Skin of body (tissue), 2 donors: ENCODE data around the gene GPR146. TPM values are rescaled to one million over a fixed set of nuclear protein-coding genes. Genes with fewer than 3 reads are reported as not detected.

ENCODE experiments used
- DNase-seq: peaks from one replicate; lab custom pipeline; 2025; lab: John Stamatoyannopoulos, UW
- total RNA-seq: library from RNA; depleted of rRNA; stranded (reverse); fragments of >200 nt; gene quantifications from one replicate; pipeline ENCODE4 v1.2.3, GENCODE V29; 2014

GPR146 gene
- total RNA-seq, 1 donor from 2014 or later = 9.3 TPM

- DNase-seq = no peak
Measured at GRCh38 chr7:1056785-1057410, 12.6 kb downstream of the GPR146 start.

- DNase-seq = no peak
Measured at GRCh38 chr7:1057416-1058291, 13.3 kb downstream of the GPR146 start.

GRCh38 chr7:1058311-1058710 is 14.0 kb downstream of the GPR146 start:
- no peak for DNase-seq

DNA sequence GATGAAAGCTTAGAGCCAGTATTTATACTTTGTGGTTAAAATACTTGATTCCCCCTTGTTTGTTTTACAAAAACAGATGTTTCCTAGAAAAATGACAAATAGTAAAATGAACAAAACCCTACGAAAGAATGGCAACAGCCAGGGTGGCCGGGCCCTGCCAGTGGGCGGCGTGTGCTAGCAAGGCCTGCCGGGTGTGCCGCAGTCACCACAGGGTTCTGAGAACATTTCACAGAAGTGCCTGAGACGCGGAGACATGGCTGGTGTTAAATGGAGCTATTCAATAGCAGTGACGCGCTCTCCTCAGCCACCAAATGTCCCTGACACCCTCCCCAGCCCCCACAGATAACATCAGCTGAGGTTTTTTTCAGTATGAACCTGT is 14.5 kb downstream of the GPR146 start:
- peak; percentile 60 for DNase-seq

DNA sequence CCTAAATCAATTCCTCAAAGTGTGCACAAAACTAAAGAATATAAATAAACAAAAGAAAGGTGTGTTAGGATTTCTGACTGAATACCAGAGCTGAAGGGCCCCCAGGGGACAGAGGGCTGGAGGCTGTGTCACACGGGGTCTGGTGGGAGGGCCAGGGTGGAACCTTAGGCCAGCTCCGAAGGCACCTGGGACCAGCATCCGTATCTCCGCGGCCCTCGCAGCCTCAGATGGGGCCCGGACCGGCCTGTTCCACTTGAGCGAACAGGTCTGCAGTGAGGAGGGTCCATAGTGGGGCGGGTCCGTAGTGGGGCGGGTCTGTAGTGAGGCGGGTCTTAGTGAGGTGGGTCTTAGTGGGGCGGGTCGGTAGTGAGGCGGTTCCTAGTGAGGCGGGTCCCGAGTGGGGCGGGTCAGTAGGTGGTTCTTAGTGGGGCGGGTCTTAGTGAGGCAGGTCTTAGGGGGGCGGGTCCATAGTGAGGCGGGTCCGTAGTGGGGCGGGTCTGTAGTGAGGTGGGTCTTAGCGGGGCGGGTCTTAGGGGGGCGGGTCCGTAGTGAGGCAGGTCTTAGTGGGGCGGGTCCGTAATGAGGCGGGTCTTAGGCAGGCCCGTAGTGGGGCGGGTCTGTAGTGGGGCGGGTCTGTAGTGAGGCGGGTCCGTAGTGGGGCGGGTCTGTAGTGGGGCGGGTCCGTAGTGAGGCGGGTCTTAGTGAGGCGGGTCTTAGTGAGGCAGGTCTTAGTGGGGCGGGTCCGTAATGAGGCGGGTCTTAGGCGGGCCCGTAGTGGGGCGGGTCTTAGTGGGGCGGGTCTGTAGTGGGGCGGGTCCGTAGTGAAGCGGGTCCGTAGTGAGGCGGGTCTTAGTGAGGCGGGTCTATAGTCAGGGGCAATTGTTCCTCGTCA is 15.1 kb downstream of the GPR146 start:
- DNase-seq = no peak

GRCh38 chr7:1060315-1061072 is 16.1 kb downstream of the GPR146 start:
- no peak for DNase-seq

DNA sequence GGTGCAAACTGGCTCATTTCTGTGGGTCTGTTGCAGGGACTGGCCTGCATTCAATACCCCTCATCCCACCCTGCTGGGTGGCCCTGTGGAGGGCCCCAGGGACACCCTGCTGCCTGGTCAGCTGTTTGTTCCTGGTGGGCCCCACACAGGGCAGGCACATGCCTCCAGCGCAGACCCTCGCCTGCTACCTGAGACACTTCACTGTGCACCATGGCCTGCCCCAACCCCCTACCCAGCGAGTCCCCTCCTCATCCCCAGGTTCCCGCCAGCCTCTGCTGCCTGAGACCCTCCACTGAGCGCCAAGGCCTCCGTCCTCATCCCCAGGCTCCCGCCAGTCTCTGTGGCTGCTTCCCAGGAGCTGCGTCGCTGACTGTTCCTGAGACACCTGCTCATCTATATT is 16.8 kb downstream of the GPR146 start:
- DNase-seq = no peak

- DNase-seq = no peak
Measured at GRCh38 chr7:1062296-1063294, 18.2 kb downstream of the GPR146 start.

- no peak for DNase-seq
Measured at GRCh38 chr7:1063361-1063760, 19.0 kb downstream of the GPR146 start.

- no peak for DNase-seq
Measured at GRCh38 chr7:1064581-1064980, 20.2 kb downstream of the GPR146 start.

DNA sequence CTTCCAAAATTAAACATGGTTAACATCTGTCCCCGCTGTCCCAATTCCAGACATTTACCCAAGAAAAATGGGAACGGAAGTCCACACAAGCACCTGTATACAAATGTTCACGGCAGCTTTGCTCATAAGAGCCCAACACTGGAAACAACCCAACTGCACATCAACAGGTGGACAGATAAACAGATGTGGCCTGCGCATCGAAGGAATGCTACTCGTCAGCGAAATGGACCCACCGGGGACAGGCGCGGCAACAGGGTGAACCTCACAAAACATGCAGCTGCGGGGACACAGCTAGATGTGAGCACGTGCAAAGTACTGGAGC is 20.9 kb downstream of the GPR146 start:
- DNase-seq = no peak

DNA sequence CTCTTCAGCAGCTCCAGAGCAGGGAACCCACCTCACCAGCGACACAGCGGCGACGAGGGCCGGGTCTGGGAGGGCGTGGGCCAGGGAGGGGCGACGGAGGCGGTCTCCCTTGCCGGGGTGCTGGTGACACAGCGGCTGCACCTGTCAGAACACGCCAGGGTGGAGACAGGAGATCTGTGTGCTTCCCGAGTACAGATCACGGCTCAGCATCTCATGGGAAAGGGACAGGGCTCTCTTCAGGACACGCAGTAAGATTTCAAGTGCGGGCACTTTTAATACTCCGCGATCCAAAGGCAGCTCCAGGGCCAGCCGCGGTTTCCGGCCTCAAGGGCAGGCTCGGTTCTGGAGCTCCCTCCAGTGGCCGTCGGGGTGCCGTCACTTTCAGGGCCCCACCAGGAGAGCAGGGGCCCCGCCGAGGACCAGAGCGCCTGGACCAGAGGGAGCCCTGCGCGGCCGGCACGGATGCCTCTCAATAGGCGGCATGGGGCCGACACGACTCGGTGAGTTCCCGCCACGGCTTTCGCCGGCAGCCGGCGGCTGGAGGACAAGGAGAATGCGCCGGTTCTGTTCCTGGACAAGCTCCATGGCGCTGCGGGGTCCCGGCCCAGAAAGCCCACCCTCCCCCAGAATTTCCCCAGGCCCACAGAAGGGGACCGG is 21.4 kb downstream of the GPR146 start:
- peak; percentile 58 for DNase-seq

- no peak for DNase-seq
Measured at GRCh38 chr7:1066242-1066588, 21.9 kb downstream of the GPR146 start.

GRCh38 chr7:1068013-1068412 is 23.7 kb downstream of the GPR146 start:
- no peak for DNase-seq

DNA sequence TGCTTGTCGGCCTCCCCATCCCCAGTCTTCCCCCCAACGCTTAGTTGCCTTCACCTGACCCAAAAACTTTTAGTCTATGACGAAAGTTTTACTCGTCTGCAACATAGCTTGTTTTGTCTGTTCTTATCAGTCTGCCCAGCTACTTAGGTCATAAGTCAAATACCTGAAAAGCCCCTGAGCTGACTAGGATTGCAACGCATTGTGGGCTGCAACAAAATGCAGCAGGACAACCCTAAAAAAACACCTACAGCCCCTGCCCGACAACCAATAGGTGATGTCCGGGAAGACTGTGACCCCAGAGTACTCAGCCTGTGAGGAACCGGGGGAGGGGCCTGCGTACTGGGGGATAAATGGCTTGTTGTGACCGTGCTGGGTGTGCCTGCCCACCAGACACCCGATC is 24.3 kb downstream of the GPR146 start:
- DNase-seq = no peak

GRCh38 chr7:1070544-1071011 is 26.2 kb downstream of the GPR146 start:
- DNase-seq = no peak

GRCh38 chr7:1071731-1072254 is 27.4 kb downstream of the GPR146 start:
- DNase-seq = no peak

DNA sequence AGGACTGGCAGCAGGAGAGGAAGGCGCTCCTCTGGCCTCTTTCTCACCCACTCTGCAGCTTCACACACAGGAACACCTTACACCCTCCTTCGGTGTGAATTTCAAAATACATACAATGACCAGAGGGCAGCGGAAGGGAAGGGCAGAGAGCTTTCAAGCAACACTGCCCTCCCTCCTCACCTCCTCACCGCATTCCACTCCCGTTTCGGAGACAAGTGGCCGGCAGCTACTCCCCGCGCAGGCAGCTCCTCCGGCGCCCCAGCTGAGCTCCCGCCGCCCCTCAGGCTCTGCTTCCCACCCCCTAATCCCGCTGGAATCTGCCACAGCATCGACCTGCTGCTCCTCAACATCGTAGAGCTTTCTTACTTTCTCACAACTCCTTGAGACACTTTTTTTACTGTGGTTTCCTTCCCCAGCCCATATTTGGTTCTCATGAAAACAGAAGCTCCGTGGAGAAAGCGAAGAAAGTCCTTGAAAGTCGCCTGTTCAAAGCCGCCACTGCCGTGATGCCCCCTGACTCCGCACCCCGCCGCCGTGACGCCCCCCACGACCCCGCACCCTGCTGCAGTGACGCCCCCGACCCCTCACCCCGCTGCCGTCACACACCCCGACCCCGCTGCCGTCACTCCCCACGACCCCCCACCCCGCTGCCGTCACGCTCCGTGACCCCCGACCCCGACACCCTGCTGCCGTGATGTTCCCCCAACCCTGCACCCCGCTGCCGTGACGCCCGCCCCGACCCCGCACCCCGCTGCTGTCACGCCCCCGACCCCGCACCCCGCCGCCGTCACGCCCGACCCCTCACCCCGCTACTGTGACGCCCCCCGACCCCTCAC is 29.0 kb downstream of the GPR146 start:
- DNase-seq = no peak
